ENCODE results near the gene DRP2. TPM values are rescaled to one million over a fixed set of nuclear protein-coding genes. Genes with fewer than 3 reads are reported as not detected.

DRP2 gene
- total RNA-seq, 1 experiment from 2014 or later: 0.04 TPM

- Histone ChIP-seq H3T11ph (ENCODE audit: low read length) (no peak overlapping the region), H3K23me2 (ENCODE audit: insufficient read length, low read depth, low read length, poor library complexity, severe bottlenecking) (no peaks in the 10 kb centered on the region), H4K91ac (ENCODE audit: insufficient read length, low read depth, low read length) (no peak overlapping the region), H3K9me3 (ENCODE audit: control insufficient read depth, low read depth, low read length) (peaks cover 9% of the 10 kb centered on the region), H3K4me2 (ENCODE audit: insufficient read depth, insufficient read length, low read length) (no peak overlapping the region), H2BK20ac (ENCODE audit: low read depth, low read length, poor library complexity, severe bottlenecking) (no peak overlapping the region), H2AK5ac (ENCODE audit: insufficient read length, low read length) (no peak overlapping the region), H3K4ac (ENCODE audit: low read depth, low read length) (no peak overlapping the region), H3K14ac (ENCODE audit: insufficient read depth, low read length) (no peak overlapping the region), H3K23ac (ENCODE audit: insufficient read length, low read depth, low read length) (no peak overlapping the region), H2AFZ (ENCODE audit: low read length) (no peak overlapping the region), H4K8ac (replicated peaks; ENCODE audit: insufficient read length, low read depth, low read length) (no peak overlapping the region), H4K5ac (ENCODE audit: insufficient read length, low read depth, low read length) (no peak overlapping the region), H3K79me2 (ENCODE audit: insufficient read depth, low read length) (no peaks in the 10 kb centered on the region), H2BK15ac (ENCODE audit: low read depth, low read length) (no peak overlapping the region), H3K18ac (ENCODE audit: insufficient read length, low read depth, low read length) (no peak overlapping the region), H2BK12ac (ENCODE audit: insufficient read length, low read depth, low read length) (no peak overlapping the region), H3K27ac (ENCODE audit: insufficient read length, low read depth, low read length) (no peak overlapping the region), H3K27me3 (ENCODE audit: insufficient read depth, low read length) (no peaks in the 10 kb centered on the region), H2BK120ac (ENCODE audit: low read depth, low read length, poor library complexity, severe bottlenecking) (no peak overlapping the region), H3K56ac (ENCODE audit: insufficient read length, low read depth, low read length) (no peak overlapping the region), H3K79me1 (ENCODE audit: insufficient read depth, low read depth, low read length, poor library complexity, severe bottlenecking) (no peaks in the 10 kb centered on the region), H3K4me1 (ENCODE audit: insufficient read depth, low read length) (no peaks in the 10 kb centered on the region; the same call in 1 of the 2 replicates), H3K9ac (ENCODE audit: extremely low read depth, insufficient read length, low read length) (no peak overlapping the region), H2BK5ac (ENCODE audit: insufficient read length, low read length) (no peak overlapping the region), H4K20me1 (ENCODE audit: control insufficient read depth, insufficient read depth, insufficient read length) (no peaks in the 10 kb centered on the region)
- H3K9me3 Mint-ChIP-seq: peaks cover 52 to 65% of the 10 kb centered on the region in 2 experiments
- TF ChIP-seq CTCF (conservative IDR thresholded peaks at IDR 0.05): no peak
- no peak overlapping the region for H3K4me3 Mint-ChIP-seq
- peaks cover 6% of the 10 kb centered on the region for H3K27me3 Mint-ChIP-seq (ENCODE audit: low read depth)
- H3K27ac Mint-ChIP-seq: no peak overlapping the region
- no peak for DNase-seq
- peaks cover 0 to 3% (median 0%) of the 10 kb centered on the region in 3 experiments; a peak in 2 of 7 replicates for H3K36me3 Mint-ChIP-seq (ENCODE audit: insufficient read depth in 1 of 3, low read depth in 3 of 3)
- no CpG with 5 or more reads among the region's 3 CpGs for WGBS (ENCODE audit: extremely low coverage, insufficient read length, low lambda C conversion rate)
- H3K4me1 Mint-ChIP-seq: peaks cover 4 to 6% of the 10 kb centered on the region in 2 experiments; a peak in 2 of 4 replicates
Observed at GRCh38 chrX:101195442-101196173, 24.0 kb upstream of the DRP2 start.

Measured in H9 (cell line).